ENCODE results near the gene STARD4. TPM values are rescaled to one million over a fixed set of nuclear protein-coding genes. Genes with fewer than 3 reads are reported as not detected.

The STARD4 gene
- total and polyA plus RNA-seq, 2 experiments from 2014 or later: 39.9 to 126 TPM

DNA sequence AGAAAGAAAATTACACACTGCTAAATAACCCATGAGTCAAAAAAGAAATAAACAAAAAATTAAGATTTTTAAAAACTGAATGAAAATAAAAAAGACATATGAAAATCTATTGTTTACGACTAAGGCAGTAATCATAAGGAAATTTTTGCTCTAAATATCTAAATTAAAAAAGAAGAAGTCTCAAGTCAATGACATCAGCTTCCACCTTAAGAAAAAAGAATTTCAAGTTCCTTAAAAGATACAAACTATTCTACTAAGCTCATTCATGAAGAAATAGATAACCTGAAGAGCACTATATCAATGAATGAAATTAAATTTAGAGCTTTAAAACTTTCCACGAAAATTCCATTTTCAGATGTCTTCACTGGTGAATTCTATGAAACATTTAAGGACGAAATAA lies 15.7 kb upstream of the STARD4 start:
- Histone ChIP-seq H3K27ac (no peak overlapping the region), H3K79me2 (no peaks in the 10 kb centered on the region), H3K4me3 (no peak overlapping the region), H3K4me1 (ENCODE audit: insufficient read depth) (no peaks in the 10 kb centered on the region), H2AFZ (no peak overlapping the region), H3K36me3 (replicated peaks; ENCODE audit: insufficient read depth, low read depth) (no peaks in the 10 kb centered on the region), H3K9me2 (replicated peaks; ENCODE audit: insufficient read depth) (no peaks in the 10 kb centered on the region), H3K9me3 (ENCODE audit: low read depth) (no peaks in the 10 kb centered on the region), H3K27me3 (no peaks in the 10 kb centered on the region), H3K4me2 (no peak overlapping the region), H4K20me1 (ENCODE audit: insufficient read depth, poor library complexity, severe bottlenecking) (no peaks in the 10 kb centered on the region)
- DNase-seq (ENCODE audit: low spot score): no peak
- TF ChIP-seq, protein P1, sequence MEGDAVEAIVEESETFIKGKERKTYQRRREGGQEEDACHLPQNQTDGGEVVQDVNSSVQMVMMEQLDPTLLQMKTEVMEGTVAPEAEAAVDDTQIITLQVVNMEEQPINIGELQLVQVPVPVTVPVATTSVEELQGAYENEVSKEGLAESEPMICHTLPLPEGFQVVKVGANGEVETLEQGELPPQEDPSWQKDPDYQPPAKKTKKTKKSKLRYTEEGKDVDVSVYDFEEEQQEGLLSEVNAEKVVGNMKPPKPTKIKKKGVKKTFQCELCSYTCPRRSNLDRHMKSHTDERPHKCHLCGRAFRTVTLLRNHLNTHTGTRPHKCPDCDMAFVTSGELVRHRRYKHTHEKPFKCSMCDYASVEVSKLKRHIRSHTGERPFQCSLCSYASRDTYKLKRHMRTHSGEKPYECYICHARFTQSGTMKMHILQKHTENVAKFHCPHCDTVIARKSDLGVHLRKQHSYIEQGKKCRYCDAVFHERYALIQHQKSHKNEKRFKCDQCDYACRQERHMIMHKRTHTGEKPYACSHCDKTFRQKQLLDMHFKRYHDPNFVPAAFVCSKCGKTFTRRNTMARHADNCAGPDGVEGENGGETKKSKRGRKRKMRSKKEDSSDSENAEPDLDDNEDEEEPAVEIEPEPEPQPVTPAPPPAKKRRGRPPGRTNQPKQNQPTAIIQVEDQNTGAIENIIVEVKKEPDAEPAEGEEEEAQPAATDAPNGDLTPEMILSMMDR (IDR thresholded peaks at IDR 0.05; ENCODE audit: poor library complexity): no peak
- no peak for TF ChIP-seq EZH2 (IDR thresholded peaks at IDR 0.05; ENCODE audit: borderline replicate concordance)
- TF ChIP-seq EZH2phosphoT487 (IDR thresholded peaks at IDR 0.05; ENCODE audit: low read depth, severe bottlenecking, unreplicated experiment): no peak
- 92% methylated on average over 3 of the region's 3 CpGs for WGBS (ENCODE audit: low lambda C conversion rate, missing lambda C conversion rate)

DNA sequence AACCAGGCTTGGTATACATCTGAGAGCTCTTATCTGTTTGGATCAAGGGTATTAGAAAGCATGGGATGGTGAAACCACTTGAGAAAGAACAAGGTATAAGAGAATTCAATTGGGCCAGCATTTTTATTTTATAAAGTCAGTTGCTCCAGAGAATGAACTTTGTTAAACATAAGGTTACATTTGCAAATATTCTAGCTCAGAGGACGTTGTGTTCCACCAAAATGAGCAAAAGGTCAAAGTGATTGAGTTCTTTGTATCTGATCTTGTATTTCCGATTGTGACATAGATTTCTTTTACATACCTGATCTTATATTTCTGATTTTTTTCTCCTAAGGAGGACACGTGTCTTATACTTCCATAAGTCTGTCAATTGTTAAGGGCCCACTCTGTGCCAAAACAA lies 8.6 kb upstream of the STARD4 start:
- TF ChIP-seq EZH2phosphoT487 (IDR thresholded peaks at IDR 0.05; ENCODE audit: low read depth, severe bottlenecking, unreplicated experiment): no peak
- H2AFZ ChIP-seq: no peak overlapping the region
- no peaks in the 10 kb centered on the region for H3K9me3 ChIP-seq (ENCODE audit: low read depth)
- no peaks in the 10 kb centered on the region for H3K9me2 ChIP-seq (replicated peaks; ENCODE audit: insufficient read depth)
- H3K27me3 ChIP-seq: no peaks in the 10 kb centered on the region
- H3K4me1 ChIP-seq (ENCODE audit: insufficient read depth): no peaks in the 10 kb centered on the region
- DNase-seq (ENCODE audit: low spot score): no peak
- no peak overlapping the region for H3K4me2 ChIP-seq
- H3K27ac ChIP-seq: no peak overlapping the region
- no peaks in the 10 kb centered on the region for H4K20me1 ChIP-seq (ENCODE audit: insufficient read depth, poor library complexity, severe bottlenecking)
- no peaks in the 10 kb centered on the region for H3K36me3 ChIP-seq (replicated peaks; ENCODE audit: insufficient read depth, low read depth)
- no peaks in the 10 kb centered on the region for H3K79me2 ChIP-seq
- WGBS (ENCODE audit: low lambda C conversion rate, missing lambda C conversion rate): 69% methylated on average over 3 of the region's 3 CpGs
- H3K4me3 ChIP-seq: no peak overlapping the region

DNA sequence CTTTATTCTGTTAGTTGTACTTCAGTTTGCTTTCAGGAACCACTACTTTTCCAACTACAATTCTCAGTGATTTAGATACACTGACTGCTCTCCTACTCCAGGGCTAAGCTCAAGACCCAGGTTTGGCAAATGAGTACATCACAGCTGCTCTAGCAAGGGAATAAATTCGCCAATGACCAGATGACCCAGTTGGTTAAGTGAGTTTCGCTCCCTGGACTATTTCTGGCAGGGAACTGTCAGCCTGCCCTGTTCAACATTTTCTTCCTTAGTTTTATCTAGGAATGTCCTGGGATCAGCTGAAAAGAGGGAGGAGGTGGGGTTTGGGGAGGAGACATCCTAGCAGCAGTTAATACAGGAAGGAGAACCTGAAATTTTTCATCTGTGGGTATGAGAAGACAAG lies 6.4 kb upstream of the STARD4 start:
- 77% methylated on average over 2 of the region's 2 CpGs for WGBS (ENCODE audit: low lambda C conversion rate, missing lambda C conversion rate)
- Histone ChIP-seq H3K79me2 (no peaks in the 10 kb centered on the region), H3K27me3 (no peaks in the 10 kb centered on the region), H3K4me1 (ENCODE audit: insufficient read depth) (peaks cover 4% of the 10 kb centered on the region), H3K4me3 (no peak overlapping the region), H3K9me2 (replicated peaks; ENCODE audit: insufficient read depth) (no peaks in the 10 kb centered on the region), H3K4me2 (no peak overlapping the region), H2AFZ (no peak overlapping the region), H3K36me3 (replicated peaks; ENCODE audit: insufficient read depth, low read depth) (no peaks in the 10 kb centered on the region), H3K27ac (no peak overlapping the region), H4K20me1 (ENCODE audit: insufficient read depth, poor library complexity, severe bottlenecking) (no peaks in the 10 kb centered on the region), H3K9me3 (ENCODE audit: low read depth) (no peaks in the 10 kb centered on the region)
- no peak for DNase-seq (ENCODE audit: low spot score)
- TF ChIP-seq, protein P1 (IDR thresholded peaks at IDR 0.05; ENCODE audit: poor library complexity): no peak
- TF ChIP-seq EZH2 (IDR thresholded peaks at IDR 0.05; ENCODE audit: borderline replicate concordance): no peak
- no peak for TF ChIP-seq EZH2phosphoT487 (IDR thresholded peaks at IDR 0.05; ENCODE audit: low read depth, severe bottlenecking, unreplicated experiment)

DNA sequence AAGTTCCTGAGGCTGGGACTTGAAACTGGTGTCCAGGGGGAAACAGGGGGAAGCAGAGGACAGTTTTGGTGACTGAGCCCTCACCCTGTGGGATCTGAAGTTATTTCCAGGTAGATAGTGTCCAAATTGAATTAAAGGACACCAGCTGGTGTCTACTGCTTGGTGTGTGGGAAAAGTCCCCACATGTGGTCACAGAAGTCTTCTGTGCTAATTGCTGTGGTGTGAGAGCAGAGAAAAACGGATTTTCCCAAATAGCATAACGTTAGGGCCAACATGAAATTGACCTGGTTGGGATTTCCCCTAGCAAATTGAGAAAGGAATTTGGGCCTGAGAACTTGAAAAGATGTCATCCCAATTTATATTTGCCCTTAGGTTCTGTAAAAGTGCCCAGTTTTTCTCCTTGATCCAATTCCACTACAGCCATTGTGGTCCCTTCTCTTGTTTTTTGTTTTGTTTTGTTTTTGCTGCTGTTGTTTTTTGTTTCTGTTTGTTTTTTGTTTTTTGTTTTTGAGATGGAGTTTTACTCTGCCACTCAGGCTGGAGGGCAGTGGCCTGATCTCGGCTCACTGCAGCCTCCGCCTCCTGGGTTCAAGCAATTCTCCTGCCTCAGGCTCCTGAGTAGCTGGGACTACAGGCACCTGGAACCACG lies 5.6 kb upstream of the STARD4 start:
- H3K4me1 ChIP-seq (ENCODE audit: insufficient read depth): peaks cover 9% of the 10 kb centered on the region
- 95% methylated on average over 5 of the region's 5 CpGs for WGBS (ENCODE audit: low lambda C conversion rate, missing lambda C conversion rate)
- no peaks in the 10 kb centered on the region for H3K9me2 ChIP-seq (replicated peaks; ENCODE audit: insufficient read depth)
- no peak for DNase-seq (ENCODE audit: low spot score)
- no peak overlapping the region for H3K27ac ChIP-seq
- TF ChIP-seq EZH2phosphoT487 (IDR thresholded peaks at IDR 0.05; ENCODE audit: low read depth, severe bottlenecking, unreplicated experiment) (no peak), EZH2 (IDR thresholded peaks at IDR 0.05; ENCODE audit: borderline replicate concordance) (no peak)
- TF ChIP-seq, protein P1 (IDR thresholded peaks at IDR 0.05; ENCODE audit: poor library complexity): no peak
- H3K9me3 ChIP-seq (ENCODE audit: low read depth): no peaks in the 10 kb centered on the region
- no peak overlapping the region for H3K4me3 ChIP-seq
- H3K79me2 ChIP-seq: no peaks in the 10 kb centered on the region
- no peaks in the 10 kb centered on the region for H4K20me1 ChIP-seq (ENCODE audit: insufficient read depth, poor library complexity, severe bottlenecking)
- no peaks in the 10 kb centered on the region for H3K27me3 ChIP-seq
- no peak overlapping the region for H2AFZ ChIP-seq
- H3K36me3 ChIP-seq (replicated peaks; ENCODE audit: insufficient read depth, low read depth): no peaks in the 10 kb centered on the region
- H3K4me2 ChIP-seq: no peak overlapping the region

Data from hepatocyte (in vitro differentiated cells).